ENCODE results near the gene SLC8A2. TPM values are rescaled to one million over a fixed set of nuclear protein-coding genes. Genes with fewer than 3 reads are reported as not detected.

Gene SLC8A2
- total and polyA plus RNA-seq, 2 donors (not counting 1 experiment from before 2014, with no cell fraction given) = 0.07 TPM; not detected in 1

- POLR2A ChIA-PET = no interaction called here
- Histone ChIP-seq H3K4me3 (ENCODE audit: control extremely low read depth in 1 of 5, extremely low read depth in 1 of 5, insufficient read depth in 1 of 5, low read depth in 2 of 5, low read length in 4 of 5) (no peak overlapping the region), H3K79me2 (ENCODE audit: control insufficient read depth, insufficient read depth, low read length) (no peaks in the 10 kb centered on the region), H3K9me3 (ENCODE audit: control extremely low read depth in 1 of 3, control insufficient read depth in 2 of 3, insufficient read depth in 1 of 3, low read length in 2 of 3) (peaks cover 0 to 9% (median 0%) of the 10 kb centered on the region in 3 donors), H3K27me3 (replicated peaks in 1 of 4; ENCODE audit: control extremely low read depth in 1 of 4, control insufficient read depth in 3 of 4, insufficient read depth in 4 of 4, low read length in 3 of 4) (peaks cover 0 to 56% (median 17%) of the 10 kb centered on the region in 4 experiments), H2AFZ (ENCODE audit: insufficient read depth, low read depth, low read length, poor library complexity, severe bottlenecking) (no peak overlapping the region), H3K4me1 (ENCODE audit: control insufficient read depth in 2 of 2, insufficient read depth in 2 of 2, low read length in 2 of 2) (peaks cover under 1 to 7% of the 10 kb centered on the region in 2 donors), H3K27ac (ENCODE audit: low read length in 2 of 2) (no peak overlapping the region), H3K9ac (ENCODE audit: low read length) (no peak overlapping the region), H3K36me3 (replicated peaks in 1 of 2; ENCODE audit: control extremely low read depth in 1 of 2, control insufficient read depth in 1 of 2, extremely low read depth in 1 of 2, insufficient read depth in 2 of 2, low read length in 1 of 2) (no peaks in the 10 kb centered on the region), H4K20me1 (ENCODE audit: control insufficient read depth, insufficient read depth, low read length, poor library complexity, severe bottlenecking) (no peaks in the 10 kb centered on the region), H3K4me2 (replicated peaks; ENCODE audit: low read depth, low read length, poor library complexity, severe bottlenecking) (no peak overlapping the region)
- DNase-seq (no peak), ATAC-seq (ENCODE audit: low read depth) (no peak)
- Mint-ChIP-seq H3K4me1 (peaks cover 2% of the 10 kb centered on the region), H3K27ac (no peak overlapping the region), H3K27me3 (peaks cover 57% of the 10 kb centered on the region), H3K9me3 (ENCODE audit: insufficient read depth) (no peaks in the 10 kb centered on the region), H3K4me3 (no peak overlapping the region)
- intact Hi-C loops (cut with micrococcal nuclease) = no loop called here
- TF ChIP-seq CTCF (IDR thresholded peaks at IDR 0.05) (no peak), EZH2 (IDR thresholded peaks at IDR 0.05; ENCODE audit: borderline replicate concordance, insufficient read depth, low read depth, low read length, poor library complexity, severe bottlenecking) (no peak)
- CTCF ChIA-PET = no interaction called here
- 90% methylated on average over 25 of the region's 27 CpGs for WGBS (ENCODE audit: insufficient coverage)
These were observed 5.7 kb downstream of the SLC8A2 start for GRCh38 chr19:47465957-47466356.

DNA sequence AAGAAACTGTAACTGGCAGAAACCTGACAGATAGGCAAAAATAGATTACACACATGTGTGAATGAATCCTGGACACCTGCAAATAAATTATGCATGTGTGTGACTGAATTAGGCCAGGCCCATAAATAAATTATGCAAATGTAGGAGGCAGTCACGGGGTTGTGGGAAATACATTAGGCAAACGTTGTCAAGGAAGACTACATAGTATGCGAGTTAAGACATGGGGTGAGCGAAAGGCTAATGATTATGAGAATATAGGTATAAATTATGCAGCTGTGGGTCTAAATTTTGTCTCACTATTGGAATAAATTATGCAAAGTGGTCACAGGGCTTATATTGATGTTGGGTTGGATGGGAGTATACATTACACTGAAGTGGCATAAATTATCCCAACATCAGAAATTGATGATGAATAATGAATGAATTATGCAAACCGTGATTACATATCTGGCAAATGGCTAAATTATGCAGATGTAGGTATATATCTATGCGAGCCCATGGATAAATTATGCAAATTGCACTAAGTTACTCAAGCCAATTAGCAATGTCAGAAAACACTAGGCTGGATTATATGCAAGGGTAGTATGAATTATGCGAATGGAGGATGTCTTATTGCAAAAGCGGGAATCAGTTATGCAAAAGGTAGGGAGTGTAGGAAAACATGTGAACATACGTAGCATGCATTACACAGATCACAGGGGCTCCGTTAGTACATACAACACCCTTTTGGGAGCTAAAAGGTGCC, 6.8 kb downstream of the SLC8A2 start:
- Mint-ChIP-seq H3K4me1 (no peaks in the 10 kb centered on the region), H3K27me3 (peaks cover 50% of the 10 kb centered on the region), H3K9me3 (ENCODE audit: insufficient read depth) (no peaks in the 10 kb centered on the region), H3K27ac (no peak overlapping the region), H3K4me3 (no peak overlapping the region)
- Histone ChIP-seq H3K79me2 (ENCODE audit: control insufficient read depth, insufficient read depth, low read length) (no peaks in the 10 kb centered on the region), H3K9me3 (ENCODE audit: control extremely low read depth in 1 of 3, control insufficient read depth in 2 of 3, insufficient read depth in 1 of 3, low read length in 2 of 3) (peaks cover 0 to 9% (median 0%) of the 10 kb centered on the region in 3 donors), H4K20me1 (ENCODE audit: control insufficient read depth, insufficient read depth, low read length, poor library complexity, severe bottlenecking) (no peaks in the 10 kb centered on the region), H3K27ac (ENCODE audit: low read length in 2 of 2) (no peak overlapping the region), H3K9ac (ENCODE audit: low read length) (no peak overlapping the region), H3K27me3 (replicated peaks in 1 of 4; ENCODE audit: control extremely low read depth in 1 of 4, control insufficient read depth in 3 of 4, insufficient read depth in 4 of 4, low read length in 3 of 4) (peaks cover 0 to 54% (median 14%) of the 10 kb centered on the region in 4 experiments), H3K4me2 (replicated peaks; ENCODE audit: low read depth, low read length, poor library complexity, severe bottlenecking) (no peak overlapping the region), H3K36me3 (replicated peaks in 1 of 2; ENCODE audit: control extremely low read depth in 1 of 2, control insufficient read depth in 1 of 2, extremely low read depth in 1 of 2, insufficient read depth in 2 of 2, low read length in 1 of 2) (no peaks in the 10 kb centered on the region), H3K4me3 (ENCODE audit: control extremely low read depth in 1 of 5, extremely low read depth in 1 of 5, insufficient read depth in 1 of 5, low read depth in 2 of 5, low read length in 4 of 5) (no peak overlapping the region), H3K4me1 (ENCODE audit: control insufficient read depth in 2 of 2, insufficient read depth in 2 of 2, low read length in 2 of 2) (no peaks in the 10 kb centered on the region), H2AFZ (ENCODE audit: insufficient read depth, low read depth, low read length, poor library complexity, severe bottlenecking) (no peak overlapping the region)
- TF ChIP-seq EZH2 (IDR thresholded peaks at IDR 0.05; ENCODE audit: borderline replicate concordance, insufficient read depth, low read depth, low read length, poor library complexity, severe bottlenecking) = no peak
- TF ChIP-seq CTCF (IDR thresholded peaks at IDR 0.05) = no peak
- ChIA-PET POLR2A (no interaction called here), CTCF (no interaction called here)
- WGBS (ENCODE audit: insufficient coverage) = 74% methylated on average over 9 of the region's 10 CpGs
- no peak for ATAC-seq (ENCODE audit: low read depth)
- no peak for DNase-seq
- intact Hi-C loops (cut with micrococcal nuclease) = no loop called here
